BJ (cell line): Measurements from ENCODE around the gene CD226. TPM values are rescaled to one million over a fixed set of nuclear protein-coding genes. Genes with fewer than 3 reads are reported as not detected.
"Not testable (repeated sequence)": the region's sequence is repeated elsewhere in the genome, so short reads cannot be mapped to it uniquely, and the experiment has no call there.

ENCODE experiments used
- CTCF ChIA-PET: fragments of 350-600 bp; formaldehyde crosslinking; extraction: SDS; loops from one replicate; lab custom pipeline; 2021; ENCODE audit warnings: antibody characterized with exemption, inconsistent platforms; lab: Yijun Ruan, JAX
- POLR2A ChIA-PET: fragments of 300-600 bp; sonication (Branson Sonifier 250); formaldehyde crosslinking; extraction: SDS; loops from one replicate; lab custom pipeline; 2021; ENCODE audit warnings: antibody characterized with exemption; lab: Charles Lee
- DNase-seq: peaks from one replicate; pipeline ENCODE4 v3.0.0-alpha.2; 2011; ENCODE audit warnings: low read depth
- H3K27me3 ChIP-seq: 2 replicates; pipeline ENCODE4 v1.6.0; 2011; ENCODE audit warnings: low read length; ENCODE audit not compliant: control insufficient read depth, insufficient read depth
- H3K36me3 ChIP-seq: 2 replicates; pipeline ENCODE4 v1.5.1; 2011; ENCODE audit warnings: low read length; ENCODE audit not compliant: control insufficient read depth, insufficient read depth
- H3K4me3 ChIP-seq: 2 replicates; pipeline ENCODE4 v1.5.1; 2011; ENCODE audit warnings: low read depth, mild to moderate bottlenecking, control low read depth, low read length
- CTCF ChIP-seq: IDR thresholded peaks from 2 replicates; pipeline ENCODE4 v1.5.1; 2011; ENCODE audit warnings: low read depth, mild to moderate bottlenecking, control low read depth, inconsistent platforms, low read length, moderate library complexity; ENCODE audit not compliant: insufficient read depth
- polyA plus RNA-seq: library from polyadenylated mRNA; depleted of rRNA; stranded (reverse); fragments of >200 nt; gene quantifications from 2 replicates; pipeline ENCODE4 v1.2.3, GENCODE V29; 2011

The CD226 gene
- polyA plus RNA-seq, 1 experiment, result 0.13 TPM

GRCh38 chr18:69980982-69981804, 33.5 kb upstream of the CD226 start:
- ChIA-PET CTCF (interaction anchor here (0.7 kb wide), 1 partner anchor 111 kb away, joined by 3 read pairs; no protein-coding TSS in a partner anchor), POLR2A (no interaction called here)
- H3K27me3 ChIP-seq, result no peaks in the 10 kb centered on the region
- no peak for DNase-seq
- TF ChIP-seq CTCF, result no peak
- no peaks in the 10 kb centered on the region for H3K36me3 ChIP-seq
- H3K4me3 ChIP-seq, result no peak overlapping the region

- no peak for TF ChIP-seq CTCF
- ChIA-PET POLR2A (no interaction called here), CTCF (interaction anchor here (0.7 kb wide), 1 partner anchor 112 kb away, joined by 3 read pairs; no protein-coding TSS in a partner anchor)
- DNase-seq, result no peak
- Histone ChIP-seq H3K36me3 (no peaks in the 10 kb centered on the region), H3K27me3 (no peaks in the 10 kb centered on the region), H3K4me3 (no peak overlapping the region)
Measured at GRCh38 chr18:69980509-69980908, 32.8 kb upstream of the CD226 start.

GRCh38 chr18:69978732-69979715, 31.4 kb upstream of the CD226 start:
- Histone ChIP-seq H3K4me3 (no peak overlapping the region), H3K36me3 (no peaks in the 10 kb centered on the region), H3K27me3 (no peaks in the 10 kb centered on the region)
- no peak for TF ChIP-seq CTCF
- no peak for DNase-seq
- POLR2A ChIA-PET, result no interaction called here
- CTCF ChIA-PET, result no interaction called here

GRCh38 chr18:69975294-69975693, 27.6 kb upstream of the CD226 start:
- CTCF ChIA-PET, H3K27me3 ChIP-seq, DNase-seq, POLR2A ChIA-PET, H3K36me3 ChIP-seq, H3K4me3 ChIP-seq: not testable (repeated sequence)

GRCh38 chr18:69974365-69974764, 26.7 kb upstream of the CD226 start:
- peak; percentile 9 for DNase-seq

More at GRCh38 chr18:69974365-69974764, 26.7 kb upstream of the CD226 start:
- POLR2A ChIA-PET, result no interaction called here
- Histone ChIP-seq H3K36me3 (no peaks in the 10 kb centered on the region), H3K27me3 (no peaks in the 10 kb centered on the region), H3K4me3 (no peak overlapping the region)
- no peak for TF ChIP-seq CTCF
- CTCF ChIA-PET, result no interaction called here
